ENCODE measurements around the gene BAZ2B. TPM values are rescaled to one million over a fixed set of nuclear protein-coding genes. Genes with fewer than 3 reads are reported as not detected.

Gene BAZ2B
- total RNA-seq, 1 experiment from 2014 or later: 47.6 TPM

GRCh38 chr2:159525012-159525411 lies 91.3 kb downstream of the BAZ2B start:
- intact Hi-C loops (cut with micrococcal nuclease; ENCODE audit: unreplicated experiment): no loop called here
- DNase-seq (ENCODE audit: low spot score): no peak
- no peak overlapping the region for H3K4me3 ChIP-seq (ENCODE audit: low read depth, low read length, poor library complexity, severe bottlenecking)
- ChIA-PET POLR2A (ENCODE audit: low non-redundant PET) (no interaction called here), CTCF (no interaction called here)
- TF ChIP-seq CTCF (conservative IDR thresholded peaks at IDR 0.05; ENCODE audit: low read depth, low read length) (no peak), EZH2 (IDR thresholded peaks at IDR 0.05; ENCODE audit: borderline replicate concordance, low read depth, low read length, poor library complexity, severe bottlenecking) (no peak)
- H3K9me3 ChIP-seq (ENCODE audit: low read depth, low read length, poor library complexity, severe bottlenecking): no peaks in the 10 kb centered on the region
- no TSS peak for BruUV-seq (replicated peaks)
- H3K4me1 ChIP-seq (ENCODE audit: insufficient read depth, low read length, poor library complexity, severe bottlenecking): no peaks in the 10 kb centered on the region
- H3K27ac ChIP-seq (ENCODE audit: low read depth, low read length, poor library complexity, severe bottlenecking): no peak overlapping the region
- H3K36me3 ChIP-seq (ENCODE audit: insufficient read depth, low read length, poor library complexity, severe bottlenecking): no peaks in the 10 kb centered on the region
- no peaks in the 10 kb centered on the region for H3K27me3 ChIP-seq (replicated peaks; ENCODE audit: insufficient read depth, low read depth, low read length, poor library complexity)

- BruUV-seq (replicated peaks): no TSS peak
- CTCF ChIA-PET: no interaction called here
Observed at GRCh38 chr2:159521272-159521671, 95.1 kb downstream of the BAZ2B start.

GRCh38 chr2:159518321-159519005 lies 97.9 kb downstream of the BAZ2B start:
- ChIA-PET CTCF (no interaction called here), POLR2A (ENCODE audit: low non-redundant PET) (interaction anchor here (0.9 kb wide), 1 partner anchor 12 kb away, joined by 11 read pairs; no protein-coding TSS in a partner anchor)
- BruUV-seq (replicated peaks): no TSS peak
- intact Hi-C loops (cut with micrococcal nuclease; ENCODE audit: unreplicated experiment): no loop called here
- no peak for TF ChIP-seq CTCF (conservative IDR thresholded peaks at IDR 0.05; ENCODE audit: low read depth, low read length)
- TF ChIP-seq EZH2 (IDR thresholded peaks at IDR 0.05; ENCODE audit: borderline replicate concordance, low read depth, low read length, poor library complexity, severe bottlenecking): no peak
- H3K9me3 ChIP-seq (ENCODE audit: low read depth, low read length, poor library complexity, severe bottlenecking): no peaks in the 10 kb centered on the region
- no peak for DNase-seq (ENCODE audit: low spot score)
- no peaks in the 10 kb centered on the region for H3K36me3 ChIP-seq (ENCODE audit: insufficient read depth, low read length, poor library complexity, severe bottlenecking)
- H3K27ac ChIP-seq (ENCODE audit: low read depth, low read length, poor library complexity, severe bottlenecking): no peak overlapping the region
- H3K27me3 ChIP-seq (replicated peaks; ENCODE audit: insufficient read depth, low read depth, low read length, poor library complexity): no peaks in the 10 kb centered on the region
- H3K4me1 ChIP-seq (ENCODE audit: insufficient read depth, low read length, poor library complexity, severe bottlenecking): peaks cover 13% of the 10 kb centered on the region
- no peak overlapping the region for H3K4me3 ChIP-seq (ENCODE audit: low read depth, low read length, poor library complexity, severe bottlenecking)

More at GRCh38 chr2:159521272-159521671, 95.1 kb downstream of the BAZ2B start:
- TF ChIP-seq CTCF (conservative IDR thresholded peaks at IDR 0.05; ENCODE audit: low read depth, low read length): no peak
- TF ChIP-seq EZH2 (IDR thresholded peaks at IDR 0.05; ENCODE audit: borderline replicate concordance, low read depth, low read length, poor library complexity, severe bottlenecking): no peak
- Histone ChIP-seq H3K36me3 (ENCODE audit: insufficient read depth, low read length, poor library complexity, severe bottlenecking) (no peaks in the 10 kb centered on the region), H3K27ac (ENCODE audit: low read depth, low read length, poor library complexity, severe bottlenecking) (no peak overlapping the region), H3K4me3 (ENCODE audit: low read depth, low read length, poor library complexity, severe bottlenecking) (no peak overlapping the region), H3K27me3 (replicated peaks; ENCODE audit: insufficient read depth, low read depth, low read length, poor library complexity) (no peaks in the 10 kb centered on the region), H3K9me3 (ENCODE audit: low read depth, low read length, poor library complexity, severe bottlenecking) (no peaks in the 10 kb centered on the region), H3K4me1 (ENCODE audit: insufficient read depth, low read length, poor library complexity, severe bottlenecking) (peaks cover 5% of the 10 kb centered on the region)
- intact Hi-C loops (cut with micrococcal nuclease; ENCODE audit: unreplicated experiment): no loop called here
- POLR2A ChIA-PET (ENCODE audit: low non-redundant PET): no interaction called here
- no peak for DNase-seq (ENCODE audit: low spot score)
